ENCODE data around the gene C1orf210.

- no peak for TF ChIP-seq CTCF (conservative IDR thresholded peaks at IDR 0.05)
- TF ChIP-seq EZH2 (IDR thresholded peaks at IDR 0.05; ENCODE audit: low read depth), result no peak
Measured at GRCh38 chr1:43319288-43319687, 33.9 kb upstream of the C1orf210 start.
